Omental fat pad (tissue), 4 donors: Measurements from ENCODE around the gene ARHGEF2. TPM values are rescaled to one million over a fixed set of nuclear protein-coding genes. Genes with fewer than 3 reads are reported as not detected.

Experiments used
- ATAC-seq: fragments of 150-250 bp; one replicate; pipeline ENCODE4 v1.9.1; 2016; ENCODE audit warnings: mild to moderate bottlenecking, moderate library complexity; ENCODE audit not compliant: low FRiP score
- DNase-seq: peaks from one replicate; pipeline ENCODE4 v3.0.0-alpha.2; 2019; ENCODE audit warnings: low spot score
- CTCF ChIP-seq, 3 donors: fragments of 450-650 bp; IDR thresholded peaks; one replicate each; pipeline ENCODE4 v1.5.1; 2016 to 2017; ENCODE audit warnings: antibody characterized with exemption in 3 of 3, mild to moderate bottlenecking in 3 of 3, moderate library complexity in 2 of 3
- total RNA-seq, 4 donors: library from RNA; depleted of rRNA; stranded (reverse); fragments of >200 nt; gene quantifications; one replicate each; pipeline ENCODE4 v1.1.0, GENCODE V29; 2016

The ARHGEF2 gene
- total RNA-seq, 4 donors from 2014 or later = 89.5 to 151 (median 98.6) TPM

DNA sequence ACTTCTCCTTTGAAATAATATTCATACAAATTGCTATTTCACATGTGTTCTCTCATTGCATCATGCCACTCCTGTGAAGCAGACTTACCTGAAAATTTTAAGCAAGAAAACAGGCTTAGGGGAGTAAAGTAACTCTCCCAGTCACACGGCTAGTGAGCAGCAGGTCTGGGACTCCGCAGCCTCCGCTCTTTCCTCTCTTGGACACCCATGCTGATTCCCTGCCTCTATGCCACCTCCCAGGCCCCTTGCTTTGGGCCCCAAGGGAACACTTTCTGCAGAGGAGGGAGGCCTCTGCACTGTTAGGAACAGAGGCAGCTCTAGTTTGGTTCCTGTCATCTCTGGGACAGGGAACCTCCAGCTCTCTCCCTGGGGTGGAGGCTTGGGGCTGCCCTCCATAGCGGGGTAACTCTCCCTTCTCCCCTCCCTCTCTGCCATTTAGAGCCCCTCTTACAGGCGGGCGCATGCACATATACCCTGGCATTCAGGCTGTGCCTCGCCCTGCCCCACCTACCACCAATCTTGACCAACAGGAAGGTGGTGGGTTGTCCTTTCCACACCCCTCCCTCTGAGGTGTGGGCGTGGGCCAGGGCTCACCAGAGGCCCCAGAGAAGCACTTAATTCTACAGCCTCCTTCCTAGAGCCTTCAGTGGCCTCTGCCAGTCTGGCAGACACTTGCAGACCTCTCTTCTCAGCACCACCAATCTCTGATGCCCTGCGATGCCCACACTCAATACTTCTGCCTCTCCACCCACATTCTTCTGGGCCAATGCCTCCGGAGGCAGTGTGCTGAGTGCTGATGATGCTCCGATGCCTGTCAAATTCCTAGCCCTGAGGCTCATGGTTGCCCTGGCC lies 37.1 kb downstream of the ARHGEF2 start, which contains the start of gene RXFP4:
Gene RXFP4 (plus strand): TSS at position 646 of the 852 bp plus-strand sequence. CDS start 72 bp downstream, at position 718.
- ATAC-seq (peak; percentile 11), DNase-seq (no peak)
- TF ChIP-seq CTCF (IDR thresholded peaks at IDR 0.05) = no peak

DNA sequence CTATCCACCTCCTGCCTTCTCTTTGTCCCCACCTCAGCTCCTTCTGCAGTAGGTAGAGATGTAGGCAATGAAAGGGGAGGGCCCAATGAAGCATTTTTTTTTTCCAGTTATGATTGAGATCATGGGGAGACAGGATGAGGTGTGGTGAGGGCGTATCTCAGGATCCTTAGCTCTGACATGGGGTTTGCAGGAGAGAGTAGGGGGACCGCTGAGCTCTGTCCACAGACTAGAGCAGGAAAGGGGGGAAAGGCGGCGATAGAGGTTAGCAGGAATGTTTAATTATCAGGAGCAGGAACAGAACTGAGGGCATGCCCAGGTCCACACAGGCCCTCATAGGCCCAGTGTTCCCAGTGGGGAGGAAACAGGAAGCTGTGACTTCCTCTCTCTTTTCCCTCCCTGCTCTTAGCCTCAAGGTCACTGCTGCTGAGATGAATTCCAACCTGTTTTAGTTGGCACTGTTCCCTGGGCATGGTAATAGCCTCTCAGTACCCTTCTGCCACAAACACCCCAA lies 37.8 kb downstream of the ARHGEF2 start:
- ATAC-seq (no peak), DNase-seq (no peak)
- no peak for TF ChIP-seq CTCF (IDR thresholded peaks at IDR 0.05)

GRCh38 chr1:155938220-155938627 lies 40.1 kb downstream of the ARHGEF2 start:
- DNase-seq (no peak), ATAC-seq (no peak)
- no peak for TF ChIP-seq CTCF (IDR thresholded peaks at IDR 0.05)

DNA sequence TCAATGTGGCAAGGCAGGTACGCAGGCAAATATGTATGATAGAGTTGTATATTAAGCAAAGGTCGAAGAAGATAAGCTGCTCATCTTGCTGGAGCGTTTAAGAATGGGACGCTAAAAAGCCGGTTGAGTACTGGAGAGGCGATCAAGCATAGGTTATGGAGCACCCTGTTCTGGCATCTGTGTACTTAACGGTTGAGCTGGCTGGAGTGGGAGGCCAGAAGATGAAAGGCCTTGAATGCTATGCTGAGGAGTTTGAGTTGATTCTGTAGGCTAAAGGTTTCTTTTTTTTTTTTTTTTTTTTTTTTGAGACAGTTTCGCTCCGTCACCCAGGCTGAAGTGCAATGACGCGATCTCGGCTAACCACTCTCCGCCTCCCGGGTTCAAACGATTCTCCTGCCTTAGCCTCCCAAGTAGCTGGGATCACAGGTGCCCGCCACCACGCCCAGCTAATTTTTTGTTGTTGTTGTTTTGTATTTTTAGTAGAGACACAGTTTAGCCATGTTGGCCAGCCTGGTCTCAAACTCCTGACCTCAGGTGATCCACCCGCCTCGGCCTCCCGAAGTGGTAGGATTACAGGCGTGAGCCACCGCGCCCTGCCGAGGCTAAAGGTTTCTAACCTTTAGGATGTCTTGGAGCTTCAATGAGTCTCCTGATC lies 43.3 kb downstream of the ARHGEF2 start:
- DNase-seq (no peak), ATAC-seq (no peak)
- no peak for TF ChIP-seq CTCF (IDR thresholded peaks at IDR 0.05)

- TF ChIP-seq CTCF (IDR thresholded peaks at IDR 0.05) = no peak
- ATAC-seq = peak; percentile 97
- DNase-seq = peak; percentile 73
Measured at GRCh38 chr1:155934097-155934935, 44.0 kb downstream of the ARHGEF2 start, which contains the start of gene KHDC4. TSS of gene KHDC4 (minus strand) at chr1:155934413. CDS start at chr1:155934373, 40 bp downstream.

- TF ChIP-seq CTCF (IDR thresholded peaks at IDR 0.05) = no peak
- no peak for DNase-seq
- ATAC-seq = no peak
Measured at GRCh38 chr1:155933591-155934096, 44.7 kb downstream of the ARHGEF2 start.
